ENCODE data around the gene DUSP9. TPM values are rescaled to one million over a fixed set of nuclear protein-coding genes. Genes with fewer than 3 reads are reported as not detected.

DUSP9 gene
- total and polyA plus RNA-seq, 2 donors (not counting 3 experiments of a cell fraction or from before 2014, with no cell fraction given) = 0.04 TPM; not detected in 1

- POLR2A ChIA-PET = no interaction called here
- H3K79me2 ChIP-seq (ENCODE audit: control insufficient read depth, insufficient read depth, low read length) = no peaks in the 10 kb centered on the region
- no peaks in the 10 kb centered on the region for H3K9me3 ChIP-seq (replicated peaks; ENCODE audit: control insufficient read depth, insufficient read depth, low read length)
- no peak overlapping the region for H2AFZ ChIP-seq (ENCODE audit: low read depth, low read length)
- H3K27ac ChIP-seq (ENCODE audit: insufficient read depth, low read depth, low read length) = no peak overlapping the region
- intact Hi-C loops (cut with micrococcal nuclease) (no loop called here), dilution Hi-C loops (cut with MboI; ENCODE audit: extremely low pct_ligation_motif_present, low sequenced_read_pairs) (no loop called here)
- H3K27me3 ChIP-seq (ENCODE audit: control insufficient read depth in 2 of 2, insufficient read depth in 2 of 2, low read length in 2 of 2) = peaks cover 0 to 9% of the 10 kb centered on the region in 2 experiments
- FAIRE-seq = no peak
- BruUV-seq (replicated peaks) = no TSS peak
- CTCF ChIA-PET = interaction anchor here (1.2 to 4.6 kb wide), 6 partner anchors 9 to 118 kb away, joined by 4 to 23 read pairs (median 10); partner anchors contain the start of gene DUSP9
- no peaks in the 10 kb centered on the region for H3K4me1 ChIP-seq (ENCODE audit: control insufficient read depth, extremely low read depth, insufficient read depth, low read length)
- no peaks in the 10 kb centered on the region for H3K36me3 ChIP-seq (ENCODE audit: control insufficient read depth in 2 of 2, extremely low read depth in 1 of 2, insufficient read depth in 2 of 2, low read length in 2 of 2)
- TF ChIP-seq MYC (IDR thresholded peaks at IDR 0.05; ENCODE audit: low read depth, low read length) (no peak), GATA2 (IDR thresholded peaks at IDR 0.05; ENCODE audit: insufficient read depth, insufficient read length, low read depth, low read length) (no peak), POLR2AphosphoS5 (IDR thresholded peaks at IDR 0.05; ENCODE audit: insufficient read depth, low read depth, low read length) (no peak), JUN (IDR thresholded peaks at IDR 0.05; ENCODE audit: borderline replicate concordance, insufficient read depth, insufficient read length, low read depth) (no peak), FOS (IDR thresholded peaks at IDR 0.05; ENCODE audit: borderline replicate concordance, insufficient read depth, low read length) (no peak), EZH2 (IDR thresholded peaks at IDR 0.05; ENCODE audit: borderline replicate concordance, low read depth, low read length, severe bottlenecking) (no peak), POLR2A (IDR thresholded peaks at IDR 0.05; ENCODE audit: low read depth, low read length) (no peak)
- TF ChIP-seq, protein P1, sequence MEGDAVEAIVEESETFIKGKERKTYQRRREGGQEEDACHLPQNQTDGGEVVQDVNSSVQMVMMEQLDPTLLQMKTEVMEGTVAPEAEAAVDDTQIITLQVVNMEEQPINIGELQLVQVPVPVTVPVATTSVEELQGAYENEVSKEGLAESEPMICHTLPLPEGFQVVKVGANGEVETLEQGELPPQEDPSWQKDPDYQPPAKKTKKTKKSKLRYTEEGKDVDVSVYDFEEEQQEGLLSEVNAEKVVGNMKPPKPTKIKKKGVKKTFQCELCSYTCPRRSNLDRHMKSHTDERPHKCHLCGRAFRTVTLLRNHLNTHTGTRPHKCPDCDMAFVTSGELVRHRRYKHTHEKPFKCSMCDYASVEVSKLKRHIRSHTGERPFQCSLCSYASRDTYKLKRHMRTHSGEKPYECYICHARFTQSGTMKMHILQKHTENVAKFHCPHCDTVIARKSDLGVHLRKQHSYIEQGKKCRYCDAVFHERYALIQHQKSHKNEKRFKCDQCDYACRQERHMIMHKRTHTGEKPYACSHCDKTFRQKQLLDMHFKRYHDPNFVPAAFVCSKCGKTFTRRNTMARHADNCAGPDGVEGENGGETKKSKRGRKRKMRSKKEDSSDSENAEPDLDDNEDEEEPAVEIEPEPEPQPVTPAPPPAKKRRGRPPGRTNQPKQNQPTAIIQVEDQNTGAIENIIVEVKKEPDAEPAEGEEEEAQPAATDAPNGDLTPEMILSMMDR (IDR thresholded peaks at IDR 0.05; ENCODE audit: extremely low read depth in 1 of 2, insufficient read depth in 1 of 2, low read depth in 1 of 2, low read length in 2 of 2) = no peak
- TF ChIP-seq, protein P2, sequence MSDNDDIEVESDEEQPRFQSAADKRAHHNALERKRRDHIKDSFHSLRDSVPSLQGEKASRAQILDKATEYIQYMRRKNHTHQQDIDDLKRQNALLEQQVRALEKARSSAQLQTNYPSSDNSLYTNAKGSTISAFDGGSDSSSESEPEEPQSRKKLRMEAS (IDR thresholded peaks at IDR 0.05; ENCODE audit: insufficient read depth, insufficient read length) = no peak
- no peaks in the 10 kb centered on the region for H3K9me1 ChIP-seq (replicated peaks; ENCODE audit: control insufficient read depth, extremely low read depth, insufficient read depth, low read length)
- no peak overlapping the region for H3K4me2 ChIP-seq (ENCODE audit: insufficient read depth, low read length)
- no peak for DNase-seq (ENCODE audit: low read depth, low spot score)
- H3K9ac ChIP-seq (replicated peaks; ENCODE audit: extremely low read depth, insufficient read depth, low read length) = no peak overlapping the region
- no peaks in the 10 kb centered on the region for H4K20me1 ChIP-seq (replicated peaks; ENCODE audit: control insufficient read depth, extremely low read depth, insufficient read depth, low read length)
- no peak overlapping the region for H3K4me3 ChIP-seq (replicated peaks in 1 of 3; ENCODE audit: insufficient read depth in 1 of 3, low read depth in 1 of 3, low read length in 3 of 3)
Observed at GRCh38 chrX:153657161-153657560, 10.2 kb downstream of the DUSP9 start.
